Ascending aorta (tissue), 2 donors: ENCODE results near the gene KCNAB1. TPM values are rescaled to one million over a fixed set of nuclear protein-coding genes. Genes with fewer than 3 reads are reported as not detected.
"Not testable (repeated sequence)": the region's sequence is repeated elsewhere in the genome, so short reads cannot be mapped to it uniquely, and the experiment has no call there.

Source experiments
- DNase-seq, 2 donors: peaks; one replicate each; pipeline ENCODE4 v3.0.0-alpha.2; 2019; ENCODE audit warnings: low spot score in 2 of 2
- H3K27ac ChIP-seq, 2 donors: fragments of 200-600 bp; sonication (generic); one replicate each; pipeline ENCODE4 v1.5.1; 2016 to 2017; ENCODE audit warnings: mild to moderate bottlenecking in 1 of 2
- H3K27me3 ChIP-seq: fragments of 200-600 bp; sonication (generic); one replicate; pipeline ENCODE4 v1.5.1; 2017
- H3K36me3 ChIP-seq, 2 donors: fragments of 200-600 bp; sonication (generic); one replicate each; pipeline ENCODE4 v1.5.1; 2016
- H3K4me1 ChIP-seq, 2 donors: fragments of 200-600 bp; sonication (generic); one replicate each; pipeline ENCODE4 v1.5.1; 2016 to 2017; ENCODE audit warnings: mild to moderate bottlenecking in 1 of 2
- H3K4me3 ChIP-seq, 2 donors: fragments of 200-600 bp; sonication (generic); one replicate each; pipeline ENCODE4 v1.5.1; 2016 to 2017; ENCODE audit warnings: mild to moderate bottlenecking in 1 of 2
- H3K9me3 ChIP-seq, 2 donors: fragments of 200-600 bp; sonication (generic); one replicate each; pipeline ENCODE4 v1.5.1; 2016
- intact Hi-C: fragments of 100-400 bp; cut with DNase I; formaldehyde crosslinking; loops from one replicate; pipeline ENCODE4 v1.15.1; 2023
- total RNA-seq: library from RNA; depleted of rRNA; stranded (reverse); fragments of >200 nt; gene quantifications from one replicate; pipeline ENCODE4 v1.1.0, GENCODE V29; 2016
- TF ChIP-seq, protein P1 (sequence below), 3 experiments: fragments of 200-600 bp in 2 of 3; fragments of 450-650 bp in 1 of 3; sonication (generic) in 2 of 3; IDR thresholded peaks; one replicate each; pipeline ENCODE4 v1.5.1; 2016 to 2019; ENCODE audit warnings: antibody characterized with exemption in 3 of 3, mild to moderate bottlenecking in 1 of 3, moderate library complexity in 1 of 3

Gene KCNAB1
- total RNA-seq, 1 donor from 2014 or later: 15.1 TPM

DNA sequence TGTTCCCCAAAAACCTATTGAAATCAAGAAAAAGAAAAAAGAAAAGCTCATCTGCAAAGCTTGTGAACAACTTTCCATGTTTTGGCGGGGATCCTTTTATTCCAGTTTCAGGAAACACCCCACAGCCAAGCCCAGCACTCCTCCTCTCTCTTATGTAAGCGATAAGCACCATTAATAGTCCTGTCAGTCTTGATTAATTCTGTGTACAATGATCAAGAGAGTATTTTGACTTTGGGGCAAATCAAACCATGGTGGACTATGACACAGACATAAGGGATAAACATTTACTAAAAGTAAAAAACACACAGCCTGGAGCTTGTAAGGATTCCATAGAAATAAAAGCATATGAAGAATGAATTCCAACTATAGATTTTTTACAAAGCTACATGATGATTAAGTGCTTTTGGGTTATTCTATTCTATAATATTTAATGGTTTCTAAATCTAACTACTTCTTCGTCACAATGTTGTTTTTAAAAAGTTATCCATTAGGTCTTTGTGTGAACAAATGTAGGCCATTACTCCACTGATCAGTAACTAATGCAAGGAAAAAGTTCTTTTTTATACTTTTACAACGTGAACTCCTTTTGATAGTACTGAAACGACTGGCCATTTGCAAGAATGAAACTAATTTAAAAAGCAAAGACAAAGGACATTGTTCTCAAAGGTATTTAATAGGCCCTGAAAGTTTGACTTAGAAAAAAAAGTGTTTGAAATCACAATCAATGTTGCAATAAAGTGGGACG is 106.5 kb downstream of the KCNAB1 start:
- H3K9me3 ChIP-seq: no peaks in the 10 kb centered on the region
- no peaks in the 10 kb centered on the region for H3K27me3 ChIP-seq
- TF ChIP-seq, protein P1, sequence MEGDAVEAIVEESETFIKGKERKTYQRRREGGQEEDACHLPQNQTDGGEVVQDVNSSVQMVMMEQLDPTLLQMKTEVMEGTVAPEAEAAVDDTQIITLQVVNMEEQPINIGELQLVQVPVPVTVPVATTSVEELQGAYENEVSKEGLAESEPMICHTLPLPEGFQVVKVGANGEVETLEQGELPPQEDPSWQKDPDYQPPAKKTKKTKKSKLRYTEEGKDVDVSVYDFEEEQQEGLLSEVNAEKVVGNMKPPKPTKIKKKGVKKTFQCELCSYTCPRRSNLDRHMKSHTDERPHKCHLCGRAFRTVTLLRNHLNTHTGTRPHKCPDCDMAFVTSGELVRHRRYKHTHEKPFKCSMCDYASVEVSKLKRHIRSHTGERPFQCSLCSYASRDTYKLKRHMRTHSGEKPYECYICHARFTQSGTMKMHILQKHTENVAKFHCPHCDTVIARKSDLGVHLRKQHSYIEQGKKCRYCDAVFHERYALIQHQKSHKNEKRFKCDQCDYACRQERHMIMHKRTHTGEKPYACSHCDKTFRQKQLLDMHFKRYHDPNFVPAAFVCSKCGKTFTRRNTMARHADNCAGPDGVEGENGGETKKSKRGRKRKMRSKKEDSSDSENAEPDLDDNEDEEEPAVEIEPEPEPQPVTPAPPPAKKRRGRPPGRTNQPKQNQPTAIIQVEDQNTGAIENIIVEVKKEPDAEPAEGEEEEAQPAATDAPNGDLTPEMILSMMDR (IDR thresholded peaks at IDR 0.05): no peak
- intact Hi-C loops: no loop called here
- no peak for DNase-seq
- no peaks in the 10 kb centered on the region for H3K36me3 ChIP-seq
- H3K27ac ChIP-seq: no peak overlapping the region
- no peak overlapping the region for H3K4me3 ChIP-seq
- H3K4me1 ChIP-seq: no peaks in the 10 kb centered on the region

DNA sequence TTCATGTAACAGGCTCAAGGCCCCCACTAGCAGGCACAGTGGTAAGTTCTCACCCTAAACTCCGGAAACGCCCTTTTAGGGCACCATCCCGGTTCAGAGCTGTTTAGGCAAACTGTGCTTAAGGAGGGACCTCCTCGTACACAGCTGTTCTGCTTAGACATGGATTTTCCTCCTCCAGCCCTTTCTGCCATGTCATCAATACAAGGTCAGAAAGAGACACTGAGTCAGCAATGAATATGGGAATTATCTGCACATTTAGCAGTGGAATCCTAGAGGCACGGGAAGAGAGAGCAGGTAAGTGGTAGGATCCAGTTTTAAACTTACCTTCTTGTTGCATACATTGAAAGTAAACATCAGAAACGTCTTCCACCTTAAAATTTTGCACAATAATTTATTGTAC is 107.3 kb downstream of the KCNAB1 start:
- intact Hi-C loops: no loop called here
- Histone ChIP-seq H3K27ac (no peak overlapping the region), H3K4me3 (no peak overlapping the region), H3K36me3 (no peaks in the 10 kb centered on the region), H3K4me1 (peaks cover 0 to under 1% of the 10 kb centered on the region in 2 donors), H3K9me3 (no peaks in the 10 kb centered on the region), H3K27me3 (no peaks in the 10 kb centered on the region)
- TF ChIP-seq, protein P1 (IDR thresholded peaks at IDR 0.05): no peak
- no peak for DNase-seq

DNA sequence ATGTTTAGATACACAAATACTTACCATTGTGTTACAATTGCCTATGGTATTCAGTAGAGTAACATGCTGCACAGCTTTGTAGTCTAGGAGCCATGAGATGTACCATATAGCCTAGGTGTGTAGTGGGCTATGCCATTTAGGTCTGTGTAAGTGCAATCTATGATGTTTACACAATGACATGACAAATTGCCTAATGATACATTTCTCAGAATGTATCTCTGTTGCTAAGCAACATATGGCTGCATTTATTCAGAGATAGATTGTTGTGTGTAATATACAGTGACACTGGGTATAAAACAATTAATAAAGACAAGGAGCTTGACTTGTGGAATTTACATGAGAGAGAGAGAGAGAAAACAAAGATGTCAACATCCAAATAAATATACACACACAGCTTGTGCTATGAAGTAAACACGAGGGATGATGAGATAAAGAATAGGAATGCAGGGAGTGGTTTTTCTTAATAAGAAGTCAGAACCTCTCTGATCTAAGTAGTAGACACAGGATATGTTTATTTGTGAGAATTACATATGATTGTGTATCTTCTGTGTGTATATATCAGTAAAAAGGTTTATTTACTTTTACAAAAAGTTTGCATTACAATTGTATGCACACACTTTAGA is 110.0 kb downstream of the KCNAB1 start:
- no peaks in the 10 kb centered on the region for H3K9me3 ChIP-seq
- no peaks in the 10 kb centered on the region for H3K36me3 ChIP-seq
- TF ChIP-seq, protein P1 (IDR thresholded peaks at IDR 0.05): no peak
- H3K4me1 ChIP-seq: peaks cover 0 to 6% of the 10 kb centered on the region in 2 donors
- intact Hi-C loops: no loop called here
- H3K4me3 ChIP-seq: no peak overlapping the region
- H3K27me3 ChIP-seq: no peaks in the 10 kb centered on the region
- no peak for DNase-seq
- no peak overlapping the region for H3K27ac ChIP-seq

DNA sequence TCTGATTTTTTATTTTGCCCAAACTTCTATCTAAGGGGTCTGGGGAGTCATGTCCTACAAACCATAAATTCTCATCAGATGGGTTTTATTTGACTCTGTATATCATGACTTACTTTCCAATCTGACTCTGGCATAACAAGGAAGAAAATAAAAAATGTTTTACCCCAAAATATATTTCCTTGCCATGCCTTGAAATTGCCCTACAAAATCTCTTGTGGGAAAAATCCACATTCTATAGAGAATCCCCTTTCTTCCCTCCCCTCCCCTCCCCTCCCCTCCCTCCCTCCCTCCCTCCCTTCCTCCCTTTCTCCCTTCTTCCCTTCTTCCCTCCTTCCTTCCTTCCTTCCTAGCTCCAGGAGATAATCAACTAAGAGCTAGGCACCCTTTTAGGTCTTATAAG is 110.8 kb downstream of the KCNAB1 start:
- DNase-seq, H3K4me1 ChIP-seq, intact Hi-C loops: not testable (repeated sequence)

DNA sequence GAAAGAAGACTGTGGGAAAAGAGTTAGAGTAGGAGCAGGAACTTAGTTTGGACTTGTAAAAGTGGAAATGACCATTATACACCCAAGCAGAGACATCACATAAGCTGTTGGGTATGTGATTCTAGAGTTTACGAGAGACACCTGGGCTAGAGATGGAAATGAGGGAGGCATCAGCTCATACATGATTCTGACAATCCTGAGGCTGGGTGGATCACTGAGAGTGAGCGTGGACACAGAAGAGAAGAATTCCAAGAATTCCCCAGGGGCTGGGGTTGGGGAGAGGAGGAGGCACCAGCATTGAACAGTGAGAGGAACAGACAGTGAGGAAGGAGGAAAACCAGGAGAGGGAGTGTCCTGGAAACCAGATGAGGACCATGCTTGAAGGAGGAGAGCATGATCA is 113.5 kb downstream of the KCNAB1 start:
- no peak for DNase-seq
- TF ChIP-seq, protein P1 (IDR thresholded peaks at IDR 0.05): no peak
- Histone ChIP-seq H3K4me1 (peaks cover 0 to 6% of the 10 kb centered on the region in 2 donors), H3K27me3 (no peaks in the 10 kb centered on the region), H3K9me3 (no peaks in the 10 kb centered on the region), H3K27ac (no peak overlapping the region), H3K4me3 (no peak overlapping the region), H3K36me3 (no peaks in the 10 kb centered on the region)
- intact Hi-C loops: no loop called here

More for the DNA sequence above, 110.8 kb downstream of the KCNAB1 start:
- H3K4me3 ChIP-seq, H3K27me3 ChIP-seq, H3K9me3 ChIP-seq, H3K36me3 ChIP-seq, H3K27ac ChIP-seq: not testable (repeated sequence)

DNA sequence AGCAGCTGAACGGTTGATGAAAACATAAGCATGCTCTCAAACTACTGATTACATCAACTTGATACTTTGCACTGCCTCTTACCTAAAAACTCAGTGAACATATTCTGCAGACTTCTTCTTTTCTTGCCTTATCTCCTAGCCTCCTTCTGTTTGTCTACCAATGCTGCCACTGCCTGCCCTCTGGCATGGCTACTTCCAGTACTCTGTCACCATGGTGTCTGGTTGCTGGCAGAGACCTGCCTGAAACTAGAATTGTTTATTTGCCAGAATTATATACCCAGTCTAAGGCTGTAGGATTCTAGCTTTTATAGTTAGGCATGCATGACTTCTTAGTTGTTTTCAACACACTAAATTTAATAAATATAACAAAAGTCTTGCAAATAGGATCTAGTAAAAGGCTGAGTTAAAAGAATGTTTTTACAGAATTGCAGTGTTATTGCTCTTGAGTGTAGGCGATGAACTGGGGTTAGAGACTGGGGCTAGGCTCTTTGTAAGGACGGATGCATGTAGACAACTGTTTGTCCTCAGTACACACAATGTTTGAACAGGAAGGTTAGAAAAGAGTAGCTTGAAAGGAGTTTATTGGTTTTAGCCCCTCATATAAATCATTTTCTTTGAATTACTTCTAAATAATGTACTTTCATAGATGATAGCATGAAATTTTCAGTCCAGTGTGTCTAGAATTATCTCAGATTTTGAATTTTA is 116.3 kb downstream of the KCNAB1 start:
- intact Hi-C loops: no loop called here
- H3K9me3 ChIP-seq: no peaks in the 10 kb centered on the region
- H3K27me3 ChIP-seq: no peaks in the 10 kb centered on the region
- H3K4me3 ChIP-seq: no peak overlapping the region
- H3K36me3 ChIP-seq: no peaks in the 10 kb centered on the region
- TF ChIP-seq, protein P1 (IDR thresholded peaks at IDR 0.05): no peak
- H3K4me1 ChIP-seq: peaks cover 0 to 6% of the 10 kb centered on the region in 2 donors
- DNase-seq: no peak
- H3K27ac ChIP-seq: no peak overlapping the region
